Umbilical cord (tissue), 2 donors: ENCODE results near the gene PRC1. TPM values are rescaled to one million over a fixed set of nuclear protein-coding genes. Genes with fewer than 3 reads are reported as not detected.
"Not testable (repeated sequence)": the region's sequence is repeated elsewhere in the genome, so short reads cannot be mapped to it uniquely, and the experiment has no call there.

Source experiments
- DNase-seq: peaks from one replicate; pipeline ENCODE4 v3.0.0-alpha.2; 2015; ENCODE audit warnings: low spot score
- total RNA-seq: library from RNA; depleted of rRNA; stranded (reverse); fragments of >200 nt; gene quantifications from one replicate; pipeline ENCODE4 v1.2.3, GENCODE V29; 2014; ENCODE audit warnings: low replicate concordance; ENCODE audit not compliant: insufficient read depth

The PRC1 gene
- total RNA-seq, 1 donor from 2014 or later, result 30.1 TPM

DNA sequence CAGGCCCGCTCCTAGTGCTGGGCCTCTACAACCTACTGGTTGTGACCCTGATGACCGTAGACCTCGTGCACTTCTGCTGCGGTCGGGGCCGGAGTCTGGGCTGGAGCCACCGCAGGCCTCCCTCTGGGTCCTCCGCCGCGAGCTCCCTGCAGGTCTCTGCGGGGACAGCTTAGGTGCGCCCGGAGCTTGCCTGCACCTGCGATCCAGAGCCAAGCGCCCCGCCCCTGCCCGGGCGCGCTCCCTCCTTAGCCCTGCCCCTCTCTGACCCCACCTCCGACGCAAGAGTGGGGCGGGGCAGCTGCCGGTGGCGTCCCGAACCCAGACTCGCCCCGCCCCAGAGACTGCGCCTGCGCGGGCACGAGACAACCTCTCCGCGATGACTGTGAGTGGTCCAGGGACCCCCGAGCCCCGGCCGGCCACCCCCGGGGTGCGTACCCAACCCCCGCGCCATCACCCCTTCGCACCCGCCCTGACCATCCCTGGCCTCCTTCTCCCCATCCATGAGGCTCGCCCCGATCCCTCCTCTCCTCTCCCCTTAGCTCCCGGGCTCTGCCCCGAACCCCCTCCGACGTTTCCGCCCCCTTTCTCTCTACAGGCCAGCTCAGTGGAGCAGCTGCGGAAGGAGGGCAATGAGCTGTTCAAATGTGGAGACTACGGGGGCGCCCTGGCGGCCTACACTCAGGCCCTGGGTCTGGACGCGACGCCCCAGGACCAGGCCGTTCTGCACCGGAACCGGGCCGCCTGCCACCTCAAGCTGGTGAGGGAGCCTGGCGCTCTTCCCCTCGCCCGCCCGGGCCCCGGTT is 59.2 kb downstream of the PRC1 start, which contains the start of gene UNC45A:
Gene UNC45A, plus strand, starts transcription at position 337 of the 803 bp plus-strand sequence. Its CDS starts 40 bp downstream, at position 377.
- DNase-seq, result peak; percentile 95

DNA sequence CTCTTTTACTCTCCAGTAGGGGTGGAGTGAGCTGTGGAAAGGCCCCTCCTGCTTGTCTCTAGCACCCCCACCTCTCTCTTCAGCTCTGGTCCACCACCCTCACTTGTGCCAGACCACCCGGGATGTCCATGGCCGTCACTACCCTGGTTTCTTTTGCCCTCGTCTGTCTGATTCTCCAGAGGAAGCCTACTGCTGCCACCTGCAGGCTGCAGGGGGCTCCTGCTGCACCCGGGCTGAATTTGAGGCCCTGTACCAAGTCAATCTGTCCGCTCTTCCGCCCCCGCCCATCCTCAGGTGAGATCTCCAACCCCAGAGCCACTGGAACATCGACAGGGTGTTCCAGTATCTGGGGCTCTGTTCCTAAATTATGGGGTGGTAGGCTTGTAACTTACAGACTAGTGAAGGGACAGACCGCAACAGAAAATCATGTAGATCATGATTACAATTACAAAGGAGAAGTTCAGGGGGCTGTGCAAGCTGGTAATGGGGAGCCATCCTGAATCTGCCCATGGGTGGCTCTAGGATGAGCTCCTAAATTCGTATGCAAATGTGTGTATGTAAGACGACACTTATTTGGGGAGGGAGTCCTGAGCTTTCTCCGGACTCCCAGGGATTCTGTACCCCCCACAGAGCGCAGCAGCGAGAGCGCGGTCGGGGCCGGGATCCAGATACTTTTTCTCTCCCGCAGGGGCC is 59.9 kb downstream of the PRC1 start:
- peak; percentile 88 for DNase-seq

DNA sequence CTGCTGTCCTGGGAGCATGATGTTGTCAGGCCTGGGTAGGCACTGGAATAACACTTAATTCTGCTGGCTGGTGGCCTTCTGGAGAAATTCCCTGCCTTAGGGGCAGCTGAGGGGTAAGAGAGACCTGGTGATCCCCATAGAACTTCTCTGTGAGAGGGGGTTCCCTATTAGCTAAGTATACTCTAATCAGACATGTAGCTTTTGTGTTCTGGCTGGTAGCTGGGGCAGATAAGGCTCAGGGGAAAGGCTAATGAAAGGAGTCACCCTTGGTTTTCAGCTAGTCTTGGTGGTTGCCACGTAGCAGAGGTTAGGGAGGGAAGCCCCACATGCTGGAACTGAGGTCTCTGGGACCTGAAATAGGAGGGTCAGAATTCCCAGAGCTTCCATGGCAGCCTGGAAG is 61.0 kb downstream of the PRC1 start:
- no peak for DNase-seq

DNA sequence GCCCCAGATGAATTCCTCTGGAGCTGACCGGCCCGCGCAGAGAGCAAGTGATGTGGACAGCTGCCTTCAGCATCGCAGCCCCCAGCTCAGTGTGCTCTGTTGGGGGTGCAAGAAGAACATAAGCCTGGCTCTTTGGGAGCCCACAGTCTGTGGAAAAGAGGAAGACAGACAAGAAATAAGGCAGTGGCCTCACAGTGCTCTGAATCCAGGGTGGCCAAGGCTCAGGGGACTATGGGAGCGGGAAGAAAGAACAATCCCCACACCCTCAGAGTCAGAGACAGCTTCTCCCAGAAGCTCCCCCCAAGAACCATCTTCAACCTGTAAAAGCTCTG is 61.7 kb downstream of the PRC1 start:
- DNase-seq, result no peak

GRCh38 chr15:90931828-90932659 is 62.3 kb downstream of the PRC1 start, which contains the start of gene HDDC3:
TSS of gene HDDC3 (minus strand) at chr15:90932549. CDS start at chr15:90932540, 9 bp downstream.
- DNase-seq, result peak; percentile 88

DNA sequence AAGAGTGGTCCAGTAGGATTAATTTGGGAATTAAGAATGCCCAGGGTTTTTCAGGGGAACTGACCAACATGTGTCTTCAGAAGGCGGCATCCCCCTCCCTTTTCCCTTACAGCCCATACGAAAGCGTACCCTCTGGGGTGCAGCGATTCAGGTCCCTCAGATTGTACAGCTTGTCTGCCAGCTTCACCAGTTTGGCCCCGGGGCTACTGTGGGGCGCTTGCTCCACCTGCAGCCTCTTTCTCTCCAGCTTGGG is 62.8 kb downstream of the PRC1 start:
- no peak for DNase-seq

DNA sequence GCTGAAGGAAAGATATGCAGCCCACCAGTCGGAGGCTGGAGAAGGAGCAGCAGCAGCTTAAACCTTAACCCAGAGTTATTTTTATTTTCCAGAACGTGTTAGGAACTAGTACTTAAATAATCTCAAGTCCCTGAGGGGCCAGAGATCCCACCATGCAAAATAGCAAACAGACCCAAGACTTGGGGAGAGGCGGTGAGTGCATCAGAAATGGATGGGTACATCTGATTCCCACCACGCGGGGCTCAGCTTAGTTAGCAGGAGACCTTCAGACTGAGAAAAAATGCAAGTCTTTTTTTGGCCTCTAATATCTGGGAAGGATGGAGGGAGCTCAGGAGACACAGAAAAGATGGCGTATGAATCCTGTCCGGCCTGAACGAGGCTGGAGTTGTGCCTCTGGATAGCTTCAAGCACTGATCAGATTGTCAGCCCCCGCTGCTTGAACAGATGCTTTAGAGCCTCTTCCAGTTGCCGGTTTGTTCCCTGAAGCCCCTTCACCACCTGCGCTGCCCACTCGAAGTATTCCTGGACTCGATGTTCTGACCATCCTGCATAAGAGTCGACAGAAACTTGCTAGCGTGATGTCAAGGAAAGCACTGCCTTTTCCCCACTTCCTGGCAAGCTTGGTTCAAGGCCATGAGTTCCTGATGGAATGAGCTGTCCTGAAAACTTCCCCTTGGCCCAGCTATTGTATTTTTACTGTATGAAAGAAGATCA is 63.3 kb downstream of the PRC1 start:
- DNase-seq, result no peak

DNA sequence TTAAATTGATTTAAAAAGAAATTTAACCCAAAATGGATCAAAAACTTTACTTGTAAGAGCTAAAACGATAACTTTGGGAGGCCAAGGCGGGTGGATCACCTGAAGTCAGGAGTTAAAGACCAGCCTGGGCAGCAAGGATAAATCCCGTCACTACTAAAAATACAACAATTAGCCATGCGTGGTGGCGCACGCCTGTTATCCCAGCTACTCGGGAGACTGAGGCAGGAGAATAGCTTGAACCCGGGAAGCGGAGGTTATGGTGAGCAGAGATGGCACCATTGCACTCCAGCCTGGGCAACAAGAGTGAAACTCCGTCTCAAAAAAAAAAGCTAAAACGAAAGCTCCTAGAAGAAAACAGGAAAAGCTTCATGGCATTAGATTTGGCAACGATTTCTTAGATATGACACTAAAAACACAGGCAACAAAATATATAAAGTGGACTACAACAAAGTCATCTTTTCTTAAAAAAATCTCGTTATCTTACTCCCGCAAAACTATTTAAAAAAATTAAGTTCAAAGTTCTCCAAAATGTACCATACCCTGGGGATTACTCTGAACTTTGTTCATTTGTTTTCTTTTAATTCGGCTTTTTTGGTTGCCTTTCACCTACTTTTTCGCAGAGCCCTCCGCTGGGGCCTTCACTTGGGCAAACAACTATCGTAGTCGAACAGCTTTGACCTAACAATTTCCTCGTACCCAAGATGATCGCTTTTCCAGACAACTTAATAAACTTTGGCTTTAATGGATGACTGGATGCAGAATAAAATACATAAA is 64.9 kb downstream of the PRC1 start:
- DNase-seq, result no peak

GRCh38 chr15:90928106-90928505 is 66.2 kb downstream of the PRC1 start:
- DNase-seq, result not testable (repeated sequence)

- not testable (repeated sequence) for DNase-seq
Observed at GRCh38 chr15:90926766-90927165, 67.6 kb downstream of the PRC1 start.

DNA sequence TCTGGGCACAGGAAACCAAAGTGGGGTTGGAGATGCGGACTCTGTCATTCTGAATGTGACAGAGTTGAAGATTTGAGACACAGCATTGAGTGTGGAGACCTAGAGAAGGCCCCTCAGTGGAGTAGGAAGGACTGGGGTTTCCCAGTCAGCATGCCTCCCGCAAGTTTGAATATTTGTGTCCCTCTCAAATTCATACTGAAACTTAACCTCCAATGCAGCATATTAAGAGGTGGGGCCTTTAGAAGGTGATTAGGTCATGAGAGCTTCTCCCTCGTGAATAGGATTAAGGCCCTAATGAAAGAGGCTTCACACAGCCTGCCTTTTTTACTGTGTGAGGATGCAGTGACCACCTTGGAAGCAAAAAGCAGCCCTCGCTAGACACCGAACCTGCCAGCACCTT is 70.0 kb downstream of the PRC1 start:
- no peak for DNase-seq

GRCh38 chr15:90922712-90923322 is 71.5 kb downstream of the PRC1 start:
- DNase-seq, result not testable (repeated sequence)

DNA sequence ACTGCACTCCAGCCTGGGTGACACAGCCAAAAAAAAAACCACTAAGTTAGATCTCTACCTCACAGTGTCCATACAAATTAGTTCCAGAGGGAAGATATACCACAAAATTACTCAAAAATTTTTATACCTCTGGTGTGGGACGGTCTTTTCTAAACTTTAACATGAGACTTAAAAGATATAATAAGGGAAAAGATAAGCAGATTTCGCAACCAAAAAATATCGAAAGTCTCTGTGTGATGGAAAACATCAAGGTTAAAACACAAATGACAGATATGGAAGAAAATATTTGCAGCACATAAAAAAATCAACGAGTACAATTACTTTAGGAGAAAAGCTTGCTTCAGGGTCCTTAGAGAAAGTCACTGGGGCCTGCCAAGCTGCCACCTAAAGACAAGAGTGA is 72.4 kb downstream of the PRC1 start:
- DNase-seq, result no peak

GRCh38 chr15:90918835-90919234 is 75.5 kb downstream of the PRC1 start:
- DNase-seq, result no peak

GRCh38 chr15:90918034-90918788 is 76.1 kb downstream of the PRC1 start:
- no peak for DNase-seq

GRCh38 chr15:90917569-90917968 is 76.8 kb downstream of the PRC1 start:
- no peak for DNase-seq

GRCh38 chr15:90916461-90916860 is 77.9 kb downstream of the PRC1 start:
- DNase-seq, result no peak
